K562 (cell line): ENCODE results near the gene ZNF277.

Experiments
- CTCF ChIP-seq, 3 experiments: IDR thresholded peaks in 2 of 3; conservative IDR thresholded peaks in 1 of 3; 2 replicates each; pipeline ENCODE4 v1.5.1; 2011 to 2012; ENCODE audit warnings: low read length in 3 of 3, mild to moderate bottlenecking in 3 of 3, control low read depth in 2 of 3, improper control_type of control experiment in 1 of 3, inconsistent platforms in 1 of 3, low read depth in 1 of 3, mixed read lengths in 1 of 3, moderate library complexity in 1 of 3; ENCODE audit not compliant: insufficient read depth in 2 of 3
- EZH2 ChIP-seq: IDR thresholded peaks from 2 replicates; pipeline ENCODE4 v1.6.1; 2012; ENCODE audit warnings: low read depth, mild to moderate bottlenecking, inconsistent platforms, low read length, borderline replicate concordance
- JUN ChIP-seq, 2 experiments: sonication (generic) in 1 of 2; formaldehyde crosslinking in 1 of 2; IDR thresholded peaks; 2 replicates each; pipeline versions ENCODE4 v1.6.1 to v1.8.0; 2012 to 2022; ENCODE audit warnings: borderline replicate concordance in 2 of 2, mild to moderate bottlenecking in 2 of 2, improper control_type of control experiment in 1 of 2, low read depth in 1 of 2, low read length in 1 of 2, missing genetic modification reagents in 1 of 2
- KLF1 ChIP-seq: fragments of 450-650 bp; IDR thresholded peaks from 2 replicates; pipeline ENCODE4 v1.6.1; 2016; ENCODE audit warnings: missing genetic modification characterization, missing compliant biosample characterization
- MAFG ChIP-seq: fragments of 450-650 bp; conservative IDR thresholded peaks from 2 replicates; pipeline ENCODE4 v1.6.1; 2016; ENCODE audit warnings: missing genetic modification characterization, missing compliant biosample characterization
- POLR2AphosphoS5 ChIP-seq: IDR thresholded peaks from 2 replicates; pipeline ENCODE4 v1.6.1; 2011; ENCODE audit warnings: mild to moderate bottlenecking, low read depth, low read length, moderate library complexity; ENCODE audit not compliant: control insufficient read depth, insufficient read depth
- TAF1 ChIP-seq: IDR thresholded peaks from 2 replicates; pipeline ENCODE4 v1.6.1; 2011; ENCODE audit warnings: mild to moderate bottlenecking, low read length, moderate library complexity; ENCODE audit not compliant: insufficient read depth, control insufficient read depth, severe bottlenecking; ENCODE audit errors: extremely low read depth
- ZNF23 ChIP-seq: fragments of 250-450 bp; sonication (Bioruptor Pico); IDR thresholded peaks from 2 replicates; pipeline ENCODE4 v1.4.0; 2020; ENCODE audit warnings: mild to moderate bottlenecking
- ZNF24 ChIP-seq: fragments of 450-650 bp; IDR thresholded peaks from 2 replicates; pipeline ENCODE4 v1.6.1; 2016
- TF ChIP-seq, protein P1 (sequence below): fragments of 250-450 bp; sonication (Bioruptor Pico); IDR thresholded peaks from 2 replicates; pipeline ENCODE4 v1.5.0; 2021; ENCODE audit warnings: mild to moderate bottlenecking, borderline replicate concordance

DNA sequence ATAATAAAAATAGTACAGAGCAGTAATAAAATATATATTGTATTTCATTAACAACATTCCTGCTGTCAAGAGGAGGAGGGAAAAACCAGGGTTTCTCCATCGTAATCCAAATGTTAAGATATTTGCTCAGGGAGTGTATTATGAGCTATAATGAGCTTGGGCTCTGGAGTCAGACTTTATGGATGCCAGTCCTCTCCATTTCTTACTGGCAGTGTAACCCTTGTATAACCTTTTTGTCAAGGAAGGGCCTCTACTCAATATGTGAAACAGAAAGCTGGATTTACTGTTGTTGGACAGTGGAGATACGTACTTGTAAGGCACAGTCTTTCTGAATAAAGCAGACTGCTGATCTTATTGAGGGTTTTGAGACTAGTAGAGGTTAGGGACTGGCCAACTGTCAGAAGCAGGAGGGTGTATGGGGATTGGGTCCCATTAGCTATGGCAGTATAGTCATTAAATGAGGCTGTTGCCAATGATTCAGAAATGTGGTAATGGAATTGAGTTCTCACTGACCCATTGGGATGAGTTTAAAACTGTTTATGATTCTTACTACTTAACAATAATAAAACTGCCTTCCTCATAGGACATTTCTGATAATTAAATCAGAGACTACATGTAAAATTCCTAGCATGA, 56.5 kb downstream of the ZNF277 start:
- TF ChIP-seq KLF1 (no peak), TAF1 (no peak), ZNF24 (no peak), MAFG (tag) (no peak), ZNF23 (no peak), POLR2AphosphoS5 (no peak), EZH2 (no peak), CTCF (IDR thresholded peaks at IDR 0.05 in 2 of 3, conservative IDR thresholded peaks at IDR 0.05 in 1 of 3; ENCODE audit: insufficient read depth in 2 of 3, low read depth in 1 of 3, low read length in 3 of 3) (no peak), JUN (IDR thresholded peaks at IDR 0.05; ENCODE audit: borderline replicate concordance, low read depth, low read length) (no peak), JUN (CRISPR knock-in tag; IDR thresholded peaks at IDR 0.05; ENCODE audit: borderline replicate concordance) (no peak)
- TF ChIP-seq, protein P1, sequence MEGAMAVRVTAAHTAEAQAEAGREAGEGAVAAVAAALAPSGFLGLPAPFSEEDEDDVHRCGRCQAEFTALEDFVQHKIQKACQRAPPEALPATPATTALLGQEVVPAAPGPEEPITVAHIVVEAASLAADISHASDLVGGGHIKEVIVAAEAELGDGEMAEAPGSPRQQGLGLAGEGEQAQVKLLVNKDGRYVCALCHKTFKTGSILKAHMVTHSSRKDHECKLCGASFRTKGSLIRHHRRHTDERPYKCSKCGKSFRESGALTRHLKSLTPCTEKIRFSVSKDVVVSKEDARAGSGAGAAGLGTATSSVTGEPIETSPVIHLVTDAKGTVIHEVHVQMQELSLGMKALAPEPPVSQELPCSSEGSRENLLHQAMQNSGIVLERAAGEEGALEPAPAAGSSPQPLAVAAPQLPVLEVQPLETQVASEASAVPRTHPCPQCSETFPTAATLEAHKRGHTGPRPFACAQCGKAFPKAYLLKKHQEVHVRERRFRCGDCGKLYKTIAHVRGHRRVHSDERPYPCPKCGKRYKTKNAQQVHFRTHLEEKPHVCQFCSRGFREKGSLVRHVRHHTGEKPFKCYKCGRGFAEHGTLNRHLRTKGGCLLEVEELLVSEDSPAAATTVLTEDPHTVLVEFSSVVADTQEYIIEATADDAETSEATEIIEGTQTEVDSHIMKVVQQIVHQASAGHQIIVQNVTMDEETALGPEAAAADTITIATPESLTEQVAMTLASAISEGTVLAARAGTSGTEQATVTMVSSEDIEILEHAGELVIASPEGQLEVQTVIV (CRISPR knock-in tag), result no peak
